Measurements from ENCODE around the gene SMYD5. TPM values are rescaled to one million over a fixed set of nuclear protein-coding genes. Genes with fewer than 3 reads are reported as not detected.

Gene SMYD5
- total RNA-seq, 1 donor from 2014 or later, result 18.2 TPM

DNA sequence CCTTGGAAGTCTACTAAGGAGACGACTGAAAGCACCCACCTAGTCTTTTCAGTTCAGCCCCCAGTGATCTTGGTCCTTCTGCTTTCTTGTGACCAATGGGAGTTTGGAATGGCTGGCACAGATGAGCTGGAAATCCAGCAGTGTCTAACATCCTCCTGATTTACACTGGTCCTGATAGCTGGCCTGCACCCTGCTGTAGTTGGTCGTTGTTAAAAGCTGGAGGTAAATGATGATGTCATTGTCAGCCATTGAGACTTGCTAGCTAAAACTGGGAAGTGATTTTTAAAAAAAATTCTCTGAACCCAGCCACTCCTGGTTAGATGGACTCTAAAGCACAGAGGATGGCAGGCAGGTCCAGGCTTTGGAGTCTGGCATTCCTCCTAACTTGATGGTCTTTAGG lies 39.4 kb downstream of the SMYD5 start:
- intact Hi-C loops (cut with micrococcal nuclease), result no loop called here
- Histone ChIP-seq H3K36me3 (peaks cover 67% of the 10 kb centered on the region), H3K9me3 (replicated peaks) (no peaks in the 10 kb centered on the region), H3K27me3 (ENCODE audit: low read depth) (no peaks in the 10 kb centered on the region), H3K4me1 (peaks cover 7% of the 10 kb centered on the region), H3K27ac (replicated peaks) (no peak overlapping the region), H3K4me3 (no peak overlapping the region)
- TF ChIP-seq, protein P1, sequence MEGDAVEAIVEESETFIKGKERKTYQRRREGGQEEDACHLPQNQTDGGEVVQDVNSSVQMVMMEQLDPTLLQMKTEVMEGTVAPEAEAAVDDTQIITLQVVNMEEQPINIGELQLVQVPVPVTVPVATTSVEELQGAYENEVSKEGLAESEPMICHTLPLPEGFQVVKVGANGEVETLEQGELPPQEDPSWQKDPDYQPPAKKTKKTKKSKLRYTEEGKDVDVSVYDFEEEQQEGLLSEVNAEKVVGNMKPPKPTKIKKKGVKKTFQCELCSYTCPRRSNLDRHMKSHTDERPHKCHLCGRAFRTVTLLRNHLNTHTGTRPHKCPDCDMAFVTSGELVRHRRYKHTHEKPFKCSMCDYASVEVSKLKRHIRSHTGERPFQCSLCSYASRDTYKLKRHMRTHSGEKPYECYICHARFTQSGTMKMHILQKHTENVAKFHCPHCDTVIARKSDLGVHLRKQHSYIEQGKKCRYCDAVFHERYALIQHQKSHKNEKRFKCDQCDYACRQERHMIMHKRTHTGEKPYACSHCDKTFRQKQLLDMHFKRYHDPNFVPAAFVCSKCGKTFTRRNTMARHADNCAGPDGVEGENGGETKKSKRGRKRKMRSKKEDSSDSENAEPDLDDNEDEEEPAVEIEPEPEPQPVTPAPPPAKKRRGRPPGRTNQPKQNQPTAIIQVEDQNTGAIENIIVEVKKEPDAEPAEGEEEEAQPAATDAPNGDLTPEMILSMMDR (IDR thresholded peaks at IDR 0.05; ENCODE audit: borderline replicate concordance), result no peak
- DNase-seq, result no peak

DNA sequence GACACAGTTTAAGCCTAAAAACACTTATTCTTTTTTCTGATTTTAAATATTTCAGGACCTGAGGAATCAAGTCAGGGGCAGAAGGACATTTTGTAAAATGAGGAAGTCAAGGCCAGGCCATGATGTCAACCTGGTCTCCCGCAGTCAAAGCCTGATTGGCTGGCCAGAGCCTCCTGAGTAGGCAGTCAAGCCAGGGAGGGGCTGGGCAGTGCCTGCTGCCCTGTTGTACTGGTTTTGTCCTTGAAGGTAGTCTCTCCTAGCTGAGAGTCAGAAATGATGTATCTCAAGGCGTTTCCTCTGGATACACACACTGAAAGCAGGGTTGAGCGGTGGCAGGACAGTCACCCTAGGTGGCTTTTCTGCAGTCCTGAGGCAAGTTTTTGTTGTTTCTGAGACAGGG lies 39.9 kb downstream of the SMYD5 start:
- DNase-seq, result no peak
- H3K4me1 ChIP-seq, result peaks cover 7% of the 10 kb centered on the region
- TF ChIP-seq, protein P1 (IDR thresholded peaks at IDR 0.05; ENCODE audit: borderline replicate concordance), result no peak
- intact Hi-C loops (cut with micrococcal nuclease), result no loop called here
- no peaks in the 10 kb centered on the region for H3K9me3 ChIP-seq (replicated peaks)
- H3K4me3 ChIP-seq, result no peak overlapping the region
- H3K27ac ChIP-seq (replicated peaks), result no peak overlapping the region
- no peaks in the 10 kb centered on the region for H3K27me3 ChIP-seq (ENCODE audit: low read depth)
- peaks cover 62% of the 10 kb centered on the region for H3K36me3 ChIP-seq

DNA sequence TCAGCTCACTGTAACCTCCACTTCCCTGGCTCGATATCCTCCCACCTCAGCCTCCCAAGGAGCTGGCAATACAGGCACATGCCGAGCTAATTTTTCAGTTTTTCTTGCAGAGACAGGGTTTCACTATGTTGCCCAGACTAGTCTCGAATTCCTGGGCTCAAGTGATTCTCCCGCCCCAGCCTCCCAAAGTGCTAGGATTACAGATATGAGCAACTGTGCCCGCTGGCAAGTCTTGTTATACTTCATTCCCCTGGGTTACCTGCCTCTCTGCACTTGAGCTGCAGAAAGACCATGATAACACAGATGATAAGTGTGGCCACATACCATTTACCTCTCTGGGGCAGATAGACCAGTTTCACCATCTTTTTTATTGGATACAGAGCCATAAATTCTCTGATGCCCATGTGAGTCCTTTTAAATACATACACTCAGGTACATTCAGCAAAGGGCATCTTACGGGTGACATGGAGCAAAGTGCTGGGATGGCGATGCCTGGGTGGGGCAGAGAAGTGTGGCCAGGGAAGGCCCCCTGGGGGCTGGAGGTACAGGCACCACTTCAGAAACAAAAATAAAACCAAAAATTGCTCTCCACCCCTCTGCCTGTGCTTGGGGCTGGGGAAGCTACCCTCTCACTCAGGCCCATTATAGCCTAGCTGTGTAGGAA lies 40.4 kb downstream of the SMYD5 start:
- TF ChIP-seq, protein P1 (IDR thresholded peaks at IDR 0.05; ENCODE audit: borderline replicate concordance), result no peak
- no peak for DNase-seq
- Histone ChIP-seq H3K4me1 (peaks cover 2% of the 10 kb centered on the region), H3K9me3 (replicated peaks) (no peaks in the 10 kb centered on the region), H3K36me3 (peaks cover 56% of the 10 kb centered on the region), H3K4me3 (no peak overlapping the region), H3K27ac (replicated peaks) (no peak overlapping the region), H3K27me3 (ENCODE audit: low read depth) (no peaks in the 10 kb centered on the region)
- intact Hi-C loops (cut with micrococcal nuclease), result no loop called here

- TF ChIP-seq, protein P1 (IDR thresholded peaks at IDR 0.05; ENCODE audit: borderline replicate concordance), result no peak
- no peaks in the 10 kb centered on the region for H3K9me3 ChIP-seq (replicated peaks)
- peaks cover 50% of the 10 kb centered on the region for H3K36me3 ChIP-seq
- intact Hi-C loops (cut with micrococcal nuclease), result no loop called here
- H3K27ac ChIP-seq (replicated peaks), result no peak overlapping the region
- H3K4me1 ChIP-seq, result no peaks in the 10 kb centered on the region
- H3K4me3 ChIP-seq, result no peak overlapping the region
- H3K27me3 ChIP-seq (ENCODE audit: low read depth), result no peaks in the 10 kb centered on the region
- no peak for DNase-seq
Observed at GRCh38 chr2:73255007-73255644, 41.1 kb downstream of the SMYD5 start.

DNA sequence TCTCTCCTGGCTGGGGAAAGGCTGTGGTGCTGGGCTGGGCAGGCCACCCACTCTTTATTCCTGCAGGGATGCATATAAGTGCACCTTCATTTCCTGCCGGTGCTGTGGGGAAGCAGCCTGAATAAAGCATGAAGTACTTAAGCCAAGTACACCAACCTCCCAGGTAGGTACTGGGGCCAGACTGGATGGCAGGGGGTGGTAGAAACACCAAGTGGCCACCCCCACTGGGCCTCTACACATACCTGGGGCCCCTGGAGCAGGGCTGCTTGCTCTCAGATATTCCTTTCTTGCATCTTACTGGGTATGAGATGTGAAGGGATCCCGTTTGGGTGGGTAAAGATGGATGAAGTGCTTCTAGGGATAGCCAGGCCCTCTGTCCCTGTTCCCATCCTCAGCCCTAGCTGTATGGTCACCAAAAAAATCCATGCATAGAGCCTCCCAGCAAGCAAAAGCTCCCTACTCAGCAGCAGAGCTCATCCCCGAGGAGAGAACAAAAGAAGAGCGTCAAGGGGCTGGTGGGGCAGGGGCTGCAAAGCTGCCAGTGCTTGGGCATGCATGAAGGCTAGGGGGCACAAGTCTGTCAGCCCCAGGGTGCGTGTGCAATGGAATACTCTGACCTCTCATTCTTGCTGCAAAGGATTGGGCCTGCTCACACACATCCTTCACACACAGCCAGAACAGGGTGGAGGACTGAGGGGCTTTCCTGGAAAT lies 42.0 kb downstream of the SMYD5 start:
- no peaks in the 10 kb centered on the region for H3K4me1 ChIP-seq
- DNase-seq, result no peak
- intact Hi-C loops (cut with micrococcal nuclease), result no loop called here
- TF ChIP-seq, protein P1 (IDR thresholded peaks at IDR 0.05; ENCODE audit: borderline replicate concordance), result no peak
- H3K27me3 ChIP-seq (ENCODE audit: low read depth), result peaks cover 5% of the 10 kb centered on the region
- no peak overlapping the region for H3K4me3 ChIP-seq
- peaks cover 41% of the 10 kb centered on the region for H3K36me3 ChIP-seq
- no peak overlapping the region for H3K27ac ChIP-seq (replicated peaks)
- H3K9me3 ChIP-seq (replicated peaks), result no peaks in the 10 kb centered on the region

Measured in left ventricle myocardium inferior (tissue), 1 donor.